ENCODE measurements around the gene VRK2. TPM values are rescaled to one million over a fixed set of nuclear protein-coding genes. Genes with fewer than 3 reads are reported as not detected.
"Not testable (repeated sequence)": the region's sequence is repeated elsewhere in the genome, so short reads cannot be mapped to it uniquely, and the experiment has no call there.

The VRK2 gene
- polyA plus RNA-seq, 1 donor = 17.2 TPM

DNA sequence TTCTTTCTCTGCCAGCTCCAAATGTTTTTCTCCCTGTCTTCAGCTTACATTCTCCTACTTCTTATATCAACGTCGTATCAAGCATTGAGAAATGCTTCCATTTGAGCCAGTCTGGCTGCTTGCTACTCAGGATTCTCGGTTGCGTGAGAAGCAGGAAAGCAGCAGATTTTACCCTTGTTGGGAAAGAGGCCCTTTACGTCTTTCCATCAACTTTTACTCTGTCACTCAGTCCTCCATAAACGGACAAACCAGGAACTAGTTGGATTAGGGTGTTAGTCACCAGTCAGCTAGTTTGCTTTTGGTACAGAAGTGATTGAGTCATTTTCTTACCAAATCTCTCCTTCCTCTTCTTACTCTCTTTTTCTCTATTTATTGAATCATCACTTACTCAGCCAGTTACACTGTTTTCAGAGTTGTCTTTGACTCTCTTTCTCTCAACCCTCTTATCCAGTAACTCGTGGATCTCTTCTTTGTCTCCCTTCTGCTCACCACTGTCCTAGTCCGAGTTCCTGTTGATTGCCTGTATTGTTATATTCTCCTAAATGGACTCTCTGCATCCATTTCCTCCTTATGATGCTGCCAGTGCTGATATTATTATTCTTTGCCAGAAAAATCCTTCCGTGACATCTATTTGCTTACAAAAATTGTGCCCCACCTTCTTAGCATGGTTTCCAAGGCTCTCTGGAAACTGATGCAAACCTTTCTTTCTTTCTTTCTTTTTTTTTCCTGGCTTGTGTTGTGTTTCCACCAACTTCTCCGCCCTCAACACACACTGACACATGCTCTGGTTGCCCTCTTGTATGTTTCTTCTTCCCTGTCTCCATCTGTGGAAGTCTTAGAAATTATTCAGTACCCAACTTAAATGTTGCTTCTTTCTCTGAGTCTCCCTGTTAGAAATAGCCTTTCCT is 61.5 kb downstream of the VRK2 start:
- no peak for DNase-seq
- Histone ChIP-seq H3K4me1 (ENCODE audit: control insufficient read depth, insufficient read depth, low read length) (no peaks in the 10 kb centered on the region), H3K27ac (ENCODE audit: low read length) (no peak overlapping the region), H3K36me3 (ENCODE audit: control insufficient read depth, insufficient read depth, low read length) (peaks cover 3% of the 10 kb centered on the region), H3K27me3 (ENCODE audit: control insufficient read depth, insufficient read depth, low read length) (no peaks in the 10 kb centered on the region), H3K9me3 (ENCODE audit: control insufficient read depth, low read depth, low read length) (no peaks in the 10 kb centered on the region), H3K4me3 (ENCODE audit: low read length) (no peak overlapping the region)
- 85% methylated on average over 4 of the region's 10 CpGs for WGBS (ENCODE audit: insufficient coverage, low lambda C conversion rate)

DNA sequence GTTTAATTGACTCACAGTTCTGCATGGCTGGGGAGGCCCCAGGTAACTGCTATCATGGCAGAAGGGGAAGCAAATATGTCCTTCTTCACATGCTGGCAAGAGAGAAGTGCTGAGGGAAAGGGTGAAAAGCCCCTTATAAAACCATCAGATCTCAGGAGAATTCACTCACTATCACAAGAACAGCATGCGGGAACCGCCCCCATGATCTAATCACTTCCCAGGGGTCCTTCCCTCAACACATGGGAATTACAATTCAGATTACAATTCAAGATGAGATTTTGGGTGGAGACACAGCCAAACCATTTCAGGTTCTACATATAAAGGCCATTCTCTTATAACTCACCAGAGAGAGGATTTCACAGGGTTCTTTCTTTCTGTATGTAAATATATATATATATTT is 62.9 kb downstream of the VRK2 start:
- H3K4me3 ChIP-seq (ENCODE audit: low read length) = no peak overlapping the region
- H3K9me3 ChIP-seq (ENCODE audit: control insufficient read depth, low read depth, low read length) = no peaks in the 10 kb centered on the region
- H3K27me3 ChIP-seq (ENCODE audit: control insufficient read depth, insufficient read depth, low read length) = no peaks in the 10 kb centered on the region
- H3K36me3 ChIP-seq (ENCODE audit: control insufficient read depth, insufficient read depth, low read length) = peaks cover 3% of the 10 kb centered on the region
- no peaks in the 10 kb centered on the region for H3K4me1 ChIP-seq (ENCODE audit: control insufficient read depth, insufficient read depth, low read length)
- DNase-seq = no peak
- WGBS (ENCODE audit: insufficient coverage, low lambda C conversion rate) = no CpG with 5 or more reads among the region's 2 CpGs
- H3K27ac ChIP-seq (ENCODE audit: low read length) = no peak overlapping the region

- WGBS (ENCODE audit: insufficient coverage, low lambda C conversion rate) = no CpG with 5 or more reads among the region's 6 CpGs
- peaks cover 3% of the 10 kb centered on the region for H3K36me3 ChIP-seq (ENCODE audit: control insufficient read depth, insufficient read depth, low read length)
- no peaks in the 10 kb centered on the region for H3K4me1 ChIP-seq (ENCODE audit: control insufficient read depth, insufficient read depth, low read length)
- H3K9me3 ChIP-seq (ENCODE audit: control insufficient read depth, low read depth, low read length) = no peaks in the 10 kb centered on the region
- H3K27me3 ChIP-seq (ENCODE audit: control insufficient read depth, insufficient read depth, low read length) = no peaks in the 10 kb centered on the region
- no peak overlapping the region for H3K4me3 ChIP-seq (ENCODE audit: low read length)
- no peak overlapping the region for H3K27ac ChIP-seq (ENCODE audit: low read length)
- DNase-seq = no peak
Measured at GRCh38 chr2:58110765-58111164, 64.2 kb downstream of the VRK2 start.

DNA sequence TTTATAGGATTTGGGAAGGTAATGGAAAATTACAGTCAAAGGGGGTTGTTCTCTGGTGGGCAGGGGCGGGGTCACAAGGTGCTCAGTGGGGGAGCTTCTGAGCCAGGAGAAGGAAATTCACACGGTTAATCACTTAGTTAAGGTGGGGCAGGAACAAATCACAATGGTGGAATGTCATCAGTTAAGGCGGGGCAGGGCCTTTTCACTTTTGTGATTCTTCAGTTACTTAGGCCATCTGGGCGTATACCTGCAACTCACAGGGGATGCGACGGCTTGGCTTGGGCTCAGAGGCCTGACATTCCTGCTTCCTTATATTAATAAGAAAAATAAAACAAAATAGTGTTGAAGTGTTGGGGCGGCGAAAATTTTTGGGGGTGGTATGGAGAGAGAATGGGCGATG is 67.0 kb downstream of the VRK2 start:
- H3K4me1 ChIP-seq (ENCODE audit: control insufficient read depth, insufficient read depth, low read length); H3K27me3 ChIP-seq (ENCODE audit: control insufficient read depth, insufficient read depth, low read length); DNase-seq; H3K9me3 ChIP-seq (ENCODE audit: control insufficient read depth, low read depth, low read length); H3K27ac ChIP-seq (ENCODE audit: low read length); H3K4me3 ChIP-seq (ENCODE audit: low read length); H3K36me3 ChIP-seq (ENCODE audit: control insufficient read depth, insufficient read depth, low read length): not testable (repeated sequence)
- 71% methylated on average over 1 of the region's 9 CpGs for WGBS (ENCODE audit: insufficient coverage, low lambda C conversion rate)

DNA sequence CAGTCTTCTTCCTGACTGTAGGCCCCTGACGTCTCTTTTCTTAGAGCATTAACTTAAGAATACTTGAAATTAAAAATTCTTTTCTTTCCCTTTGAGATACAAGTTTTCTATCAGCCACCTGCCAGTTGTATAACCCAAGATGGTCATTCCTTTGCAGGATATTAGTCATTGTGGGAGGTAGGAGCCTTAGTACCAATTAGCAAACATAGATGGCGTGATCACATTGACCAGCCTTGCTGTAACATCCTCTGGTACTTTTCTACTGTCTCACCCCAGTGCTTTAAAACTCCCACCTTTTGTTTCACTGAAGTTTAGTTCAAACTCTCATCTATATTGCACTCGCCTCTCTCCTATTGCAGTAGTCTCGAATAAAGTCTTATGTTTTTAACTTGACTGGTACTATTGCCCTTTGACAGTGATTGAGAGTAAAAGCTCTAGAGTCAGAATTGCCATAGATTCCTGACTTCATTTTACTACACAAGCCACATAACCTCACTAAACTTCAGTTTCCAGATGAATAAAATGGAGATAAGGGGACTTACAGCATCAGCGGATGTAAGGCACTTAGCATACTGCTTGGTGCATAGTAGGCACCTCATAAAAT is 74.1 kb downstream of the VRK2 start:
- H3K4me3 ChIP-seq (ENCODE audit: low read length) = no peak overlapping the region
- H3K4me1 ChIP-seq (ENCODE audit: control insufficient read depth, insufficient read depth, low read length) = no peaks in the 10 kb centered on the region
- H3K27ac ChIP-seq (ENCODE audit: low read length) = no peak overlapping the region
- 100% methylated on average over 2 of the region's 5 CpGs for WGBS (ENCODE audit: insufficient coverage, low lambda C conversion rate)
- no peaks in the 10 kb centered on the region for H3K27me3 ChIP-seq (ENCODE audit: control insufficient read depth, insufficient read depth, low read length)
- H3K9me3 ChIP-seq (ENCODE audit: control insufficient read depth, low read depth, low read length) = no peaks in the 10 kb centered on the region
- no peak for DNase-seq
- peaks cover 5% of the 10 kb centered on the region for H3K36me3 ChIP-seq (ENCODE audit: control insufficient read depth, insufficient read depth, low read length)

DNA sequence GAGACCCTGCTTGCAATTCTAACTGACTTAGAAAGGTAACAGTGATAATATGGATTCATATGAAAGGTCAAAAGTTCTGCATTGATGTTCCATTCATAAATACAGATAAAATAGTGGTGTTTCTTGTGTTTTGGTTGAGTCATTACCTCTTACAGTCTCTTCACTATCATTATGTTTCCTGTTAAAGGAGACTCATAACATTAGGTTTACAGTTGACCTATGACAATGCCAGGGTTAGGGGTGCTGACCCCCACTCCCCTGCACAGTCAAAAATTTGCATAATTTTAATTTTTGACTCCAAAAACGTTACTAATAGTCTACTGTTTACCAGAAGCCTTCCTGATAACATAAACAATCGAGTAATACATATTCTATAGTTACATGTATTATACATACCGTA is 75.4 kb downstream of the VRK2 start:
- H3K36me3 ChIP-seq (ENCODE audit: control insufficient read depth, insufficient read depth, low read length) = peaks cover 5% of the 10 kb centered on the region

GRCh38 chr2:58122540-58122939 is 75.9 kb downstream of the VRK2 start:
- 80% methylated on average over 1 of the region's 3 CpGs for WGBS (ENCODE audit: insufficient coverage, low lambda C conversion rate)
- DNase-seq = no peak
- Histone ChIP-seq H3K4me1 (ENCODE audit: control insufficient read depth, insufficient read depth, low read length) (no peaks in the 10 kb centered on the region), H3K27ac (ENCODE audit: low read length) (no peak overlapping the region), H3K36me3 (ENCODE audit: control insufficient read depth, insufficient read depth, low read length) (peaks cover 5% of the 10 kb centered on the region), H3K9me3 (ENCODE audit: control insufficient read depth, low read depth, low read length) (no peaks in the 10 kb centered on the region), H3K27me3 (ENCODE audit: control insufficient read depth, insufficient read depth, low read length) (no peaks in the 10 kb centered on the region), H3K4me3 (ENCODE audit: low read length) (no peak overlapping the region)

More for the DNA sequence above, 75.4 kb downstream of the VRK2 start:
- DNase-seq = no peak
- no peaks in the 10 kb centered on the region for H3K4me1 ChIP-seq (ENCODE audit: control insufficient read depth, insufficient read depth, low read length)
- WGBS (ENCODE audit: insufficient coverage, low lambda C conversion rate) = 83% methylated on average over 2 of the region's 3 CpGs
- no peaks in the 10 kb centered on the region for H3K9me3 ChIP-seq (ENCODE audit: control insufficient read depth, low read depth, low read length)
- no peak overlapping the region for H3K4me3 ChIP-seq (ENCODE audit: low read length)
- no peaks in the 10 kb centered on the region for H3K27me3 ChIP-seq (ENCODE audit: control insufficient read depth, insufficient read depth, low read length)
- no peak overlapping the region for H3K27ac ChIP-seq (ENCODE audit: low read length)

GRCh38 chr2:58127111-58127510 is 80.5 kb downstream of the VRK2 start:
- no peaks in the 10 kb centered on the region for H3K27me3 ChIP-seq (ENCODE audit: control insufficient read depth, insufficient read depth, low read length)
- no peaks in the 10 kb centered on the region for H3K9me3 ChIP-seq (ENCODE audit: control insufficient read depth, low read depth, low read length)
- H3K36me3 ChIP-seq (ENCODE audit: control insufficient read depth, insufficient read depth, low read length) = peaks cover 5% of the 10 kb centered on the region
- no peak overlapping the region for H3K27ac ChIP-seq (ENCODE audit: low read length)
- 100% methylated on average over 2 of the region's 3 CpGs for WGBS (ENCODE audit: insufficient coverage, low lambda C conversion rate)
- DNase-seq = no peak
- no peaks in the 10 kb centered on the region for H3K4me1 ChIP-seq (ENCODE audit: control insufficient read depth, insufficient read depth, low read length)
- no peak overlapping the region for H3K4me3 ChIP-seq (ENCODE audit: low read length)

DNA sequence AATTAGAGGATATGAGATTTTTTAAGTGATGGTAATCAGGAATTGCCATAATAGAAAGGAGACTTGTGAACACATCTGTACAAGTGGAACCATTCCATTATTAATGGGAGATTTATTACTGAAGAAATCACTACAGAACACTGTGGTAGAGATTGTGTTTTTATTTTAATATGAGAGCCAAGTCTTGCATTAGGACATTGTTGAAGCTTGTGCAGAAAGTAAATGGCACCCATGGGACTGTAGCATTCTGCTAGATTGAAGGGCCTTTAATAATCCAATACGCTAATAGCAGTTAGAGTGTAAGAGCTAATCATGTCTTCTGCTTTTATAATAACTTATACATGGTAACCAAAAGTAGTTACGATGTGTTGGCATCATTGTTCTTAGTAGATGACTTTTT is 83.6 kb downstream of the VRK2 start:
- Histone ChIP-seq H3K27me3 (ENCODE audit: control insufficient read depth, insufficient read depth, low read length) (no peaks in the 10 kb centered on the region), H3K27ac (ENCODE audit: low read length) (no peak overlapping the region), H3K4me3 (ENCODE audit: low read length) (no peak overlapping the region), H3K4me1 (ENCODE audit: control insufficient read depth, insufficient read depth, low read length) (no peaks in the 10 kb centered on the region), H3K9me3 (ENCODE audit: control insufficient read depth, low read depth, low read length) (no peaks in the 10 kb centered on the region), H3K36me3 (ENCODE audit: control insufficient read depth, insufficient read depth, low read length) (peaks cover 3% of the 10 kb centered on the region)
- WGBS (ENCODE audit: insufficient coverage, low lambda C conversion rate) = 100% methylated on average over 1 of the region's 2 CpGs
- DNase-seq = no peak

DNA sequence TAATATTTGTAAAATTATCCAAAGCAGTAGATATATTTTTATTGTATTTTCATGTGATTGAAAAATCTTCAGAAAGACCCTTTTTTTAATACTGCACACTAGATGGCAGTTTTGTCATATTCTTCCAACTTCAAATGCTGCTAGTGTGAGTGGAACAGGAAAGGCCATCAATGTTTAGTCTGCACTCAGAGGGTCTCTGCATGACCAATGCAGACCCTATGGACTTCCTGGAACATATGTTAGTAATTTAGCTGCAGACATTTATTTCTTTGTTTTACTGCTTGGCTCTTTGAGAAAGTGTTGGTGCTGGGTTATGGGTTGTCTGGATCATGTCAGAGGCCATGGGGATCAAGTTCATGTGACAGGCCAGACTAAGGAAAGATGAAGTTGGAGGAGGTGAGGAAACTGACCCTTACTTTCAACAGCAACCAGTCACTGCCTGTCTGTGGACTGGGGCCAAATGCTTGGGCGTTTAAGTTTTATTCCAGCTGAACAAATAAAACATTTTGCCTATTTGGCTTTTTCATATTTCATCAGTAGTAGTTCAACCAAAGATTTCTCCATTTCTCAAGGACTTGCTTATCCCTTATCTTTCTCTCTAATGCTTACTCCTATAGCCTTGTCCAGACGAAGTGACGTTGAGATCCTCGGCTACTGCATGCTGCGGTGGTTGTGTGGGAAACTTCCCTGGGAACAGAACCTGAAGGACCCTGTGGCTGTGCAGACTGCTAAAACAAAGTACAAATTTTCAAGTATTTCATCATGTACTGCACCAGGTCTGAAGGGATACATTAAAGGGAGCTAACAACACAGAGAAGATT is 84.8 kb downstream of the VRK2 start:
- DNase-seq = no peak
- H3K4me1 ChIP-seq (ENCODE audit: control insufficient read depth, insufficient read depth, low read length) = no peaks in the 10 kb centered on the region
- no peaks in the 10 kb centered on the region for H3K9me3 ChIP-seq (ENCODE audit: control insufficient read depth, low read depth, low read length)
- H3K36me3 ChIP-seq (ENCODE audit: control insufficient read depth, insufficient read depth, low read length) = peaks cover 3% of the 10 kb centered on the region
- no CpG with 5 or more reads among the region's 5 CpGs for WGBS (ENCODE audit: insufficient coverage, low lambda C conversion rate)
- H3K4me3 ChIP-seq (ENCODE audit: low read length) = no peak overlapping the region
- H3K27me3 ChIP-seq (ENCODE audit: control insufficient read depth, insufficient read depth, low read length) = no peaks in the 10 kb centered on the region
- H3K27ac ChIP-seq (ENCODE audit: low read length) = no peak overlapping the region

All from large intestine (tissue), 3 donors.